NCI-H226 (cell line): ENCODE measurements around the gene NAA60.
A peak's percentile ranks its signal among the peaks of the same experiment; 100 is the strongest.
"Not testable (repeated sequence)": the region's sequence is repeated elsewhere in the genome, so short reads cannot be mapped to it uniquely, and the experiment has no call there.

Experiments
- DNase-seq: peaks from one replicate; pipeline ENCODE4 v3.0.0-alpha.2; 2015

Gene NAA60

DNA sequence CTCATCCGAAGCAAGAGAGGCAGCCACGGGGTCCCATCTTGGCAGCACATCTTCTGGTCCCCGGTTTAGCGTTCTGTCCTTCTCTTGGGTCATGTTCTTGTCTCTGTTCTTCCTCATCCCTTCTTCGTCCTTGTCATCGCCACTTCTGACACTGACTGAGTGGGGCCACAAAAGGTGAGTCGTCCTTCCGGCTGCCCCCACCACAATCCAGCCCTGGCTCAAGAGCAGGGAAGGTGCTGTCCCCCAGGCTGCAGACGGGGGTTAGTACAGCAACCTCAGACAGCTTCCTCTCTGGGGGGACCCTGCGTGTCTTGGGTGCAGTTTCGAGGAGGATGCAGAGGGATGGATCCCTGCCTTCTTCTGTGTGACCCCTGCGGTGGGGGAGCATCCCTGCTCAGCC, 21.8 kb downstream of the NAA60 start:
- no peak for DNase-seq

DNA sequence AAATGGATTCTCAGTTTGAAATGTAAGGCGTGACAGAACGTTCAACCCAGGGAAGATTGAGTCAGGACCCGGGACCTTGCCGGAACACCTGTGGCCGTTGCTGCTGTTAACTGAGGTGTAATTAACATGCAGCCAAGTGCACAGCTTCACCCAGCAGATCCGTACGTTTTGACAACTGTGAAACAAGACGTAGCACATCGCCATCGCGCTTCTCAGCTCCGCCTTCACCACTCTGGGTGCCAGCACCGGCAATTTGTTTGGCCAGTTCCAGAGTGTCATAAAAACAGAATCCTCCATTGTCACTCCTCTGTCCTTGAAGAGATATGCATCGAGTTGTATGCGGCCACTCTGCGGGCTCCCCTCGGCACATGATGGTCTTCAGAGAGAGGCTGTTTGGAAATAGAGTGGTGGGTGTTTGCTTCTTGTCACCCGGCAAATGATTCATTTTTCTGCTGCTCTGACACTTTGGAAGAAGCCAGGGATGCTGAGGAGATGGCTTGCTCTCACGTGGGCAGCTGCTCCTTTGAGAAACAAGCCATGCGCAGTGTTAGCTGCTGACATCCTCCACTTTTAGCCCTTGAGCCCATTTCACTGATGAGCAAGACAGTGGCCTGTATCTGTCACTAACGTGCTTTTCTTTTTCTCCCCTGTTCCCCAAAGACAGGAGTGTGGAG, 22.6 kb downstream of the NAA60 start:
- DNase-seq = no peak

GRCh38 chr16:3467182-3467581, 23.7 kb downstream of the NAA60 start:
- no peak for DNase-seq

DNA sequence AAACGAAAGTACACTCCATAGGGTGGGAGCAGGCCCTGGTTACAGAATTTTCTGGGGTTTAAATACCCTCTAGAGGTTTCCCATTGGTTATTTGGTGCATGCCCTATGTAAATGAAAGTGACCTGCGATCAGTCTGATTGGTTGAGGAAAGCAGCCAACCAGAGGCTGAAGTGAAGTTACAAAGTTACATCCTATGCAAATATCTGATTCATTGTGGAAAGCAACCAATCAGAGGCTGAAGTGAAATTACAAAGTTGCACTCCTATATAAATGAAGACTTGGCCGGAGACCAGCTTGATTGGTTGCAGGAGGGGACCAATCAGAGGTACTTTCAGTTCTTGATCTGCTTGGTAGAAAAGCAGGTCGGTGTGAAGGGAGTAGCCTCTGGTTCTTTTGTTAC, 24.4 kb downstream of the NAA60 start:
- peak; percentile 94 for DNase-seq

DNA sequence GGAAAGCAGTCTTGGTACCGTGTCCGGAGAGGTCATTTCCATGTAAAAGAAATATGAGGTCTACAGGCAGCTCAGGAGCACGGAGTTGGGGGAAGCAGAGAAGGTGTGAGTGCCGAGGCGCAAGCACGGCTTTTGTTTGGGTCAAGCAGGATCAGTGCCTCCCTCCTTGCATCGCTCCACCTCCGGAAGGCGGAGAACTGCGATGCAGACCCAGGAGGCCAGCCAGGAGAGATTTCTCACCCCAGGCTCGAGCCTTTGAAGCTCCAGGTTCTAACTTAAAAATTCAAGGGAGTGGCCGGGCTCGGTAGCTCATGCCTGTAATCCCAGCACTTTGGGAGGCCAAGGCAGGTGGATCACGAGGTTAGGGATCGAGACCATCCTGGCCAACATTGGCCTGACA, 25.0 kb downstream of the NAA60 start:
- no peak for DNase-seq

DNA sequence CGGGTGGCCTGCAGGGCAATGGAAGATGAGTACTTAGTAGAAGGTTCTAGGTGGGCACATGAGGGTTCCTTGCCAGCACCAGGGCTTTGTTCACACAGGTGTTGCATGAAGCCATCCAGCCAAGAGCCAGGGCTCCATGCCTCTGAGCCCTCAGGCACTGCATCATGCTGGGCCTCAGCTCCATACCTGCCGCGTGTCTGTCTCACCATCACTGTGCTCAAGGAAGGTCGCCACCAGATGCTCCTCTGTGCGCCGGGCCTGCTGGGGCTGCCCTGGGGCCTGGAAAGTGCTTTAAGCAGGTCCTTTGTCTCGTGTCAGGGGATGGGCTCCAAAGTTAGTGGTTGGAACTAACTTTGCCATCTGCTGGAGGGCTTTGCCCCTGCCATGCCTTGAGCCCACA, 26.3 kb downstream of the NAA60 start:
- no peak for DNase-seq

GRCh38 chr16:3470723-3471122, 27.2 kb downstream of the NAA60 start:
- DNase-seq = no peak

DNA sequence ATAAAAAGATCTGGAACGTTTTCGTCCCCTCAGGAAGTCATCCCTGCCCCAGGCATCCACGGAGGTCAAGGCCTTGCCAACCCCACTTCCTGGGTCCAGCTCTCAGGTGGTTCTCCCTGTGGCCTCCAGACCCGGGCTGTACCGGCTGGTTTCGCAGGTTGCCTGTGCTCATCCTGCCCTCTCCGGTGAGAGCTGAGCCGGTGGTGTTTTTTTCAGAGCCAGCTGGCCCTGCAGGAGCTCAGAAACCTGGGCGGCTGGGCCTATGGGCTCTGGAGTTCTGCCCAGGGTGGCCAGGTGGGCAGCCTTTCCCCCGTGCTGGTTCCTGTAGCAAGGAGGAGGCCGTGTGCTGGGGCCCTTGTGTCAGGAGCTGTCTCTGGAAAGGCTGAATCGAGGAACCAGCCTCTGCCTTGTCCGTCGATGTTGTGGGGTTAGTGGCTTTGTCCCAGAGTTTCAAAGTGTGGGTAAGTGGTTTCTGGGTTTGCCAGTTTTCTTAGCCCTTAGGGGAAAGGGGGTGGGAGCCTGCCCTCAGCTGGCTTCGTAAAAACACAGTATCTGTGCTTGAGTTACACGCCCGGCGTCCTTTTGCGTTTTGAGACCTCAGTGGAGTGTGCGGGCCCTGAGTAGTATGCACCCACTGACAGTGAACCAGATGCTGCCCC, 28.2 kb downstream of the NAA60 start:
- DNase-seq = no peak

- DNase-seq = no peak
Observed at GRCh38 chr16:3472878-3473595, 29.6 kb downstream of the NAA60 start.

GRCh38 chr16:3473596-3473943, 30.1 kb downstream of the NAA60 start:
- DNase-seq = not testable (repeated sequence)

DNA sequence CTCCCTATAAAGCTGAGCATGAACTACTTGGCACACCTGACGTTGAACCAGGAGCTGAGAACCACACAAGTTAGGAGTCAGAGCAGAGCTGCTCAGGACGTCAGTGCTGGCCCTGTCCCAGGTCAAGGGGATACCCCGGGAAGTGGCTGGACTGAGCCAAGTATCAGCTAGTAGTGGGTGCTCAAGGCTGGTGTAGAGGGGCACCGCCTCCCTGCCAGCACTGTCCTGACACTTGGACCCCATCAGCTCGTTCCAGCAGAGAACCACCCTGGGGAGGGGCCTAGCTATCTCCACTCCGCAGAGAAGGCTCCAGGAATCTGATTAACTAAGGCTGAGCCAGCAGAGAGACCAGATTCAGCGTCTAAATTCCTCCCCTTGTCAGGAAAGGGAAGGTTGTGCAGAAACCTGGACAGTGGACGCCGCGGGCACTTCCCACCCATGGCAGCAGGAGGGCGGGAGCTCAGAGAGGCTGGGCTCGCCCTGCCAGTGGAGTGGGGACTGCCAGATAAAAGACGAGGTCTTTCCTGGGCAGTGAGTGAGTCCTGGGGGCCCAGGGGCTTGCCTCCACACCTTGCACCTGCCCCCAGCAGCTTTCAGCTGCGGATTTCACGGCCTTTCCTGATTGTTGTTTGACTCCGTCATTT, 30.8 kb downstream of the NAA60 start:
- no peak for DNase-seq

DNA sequence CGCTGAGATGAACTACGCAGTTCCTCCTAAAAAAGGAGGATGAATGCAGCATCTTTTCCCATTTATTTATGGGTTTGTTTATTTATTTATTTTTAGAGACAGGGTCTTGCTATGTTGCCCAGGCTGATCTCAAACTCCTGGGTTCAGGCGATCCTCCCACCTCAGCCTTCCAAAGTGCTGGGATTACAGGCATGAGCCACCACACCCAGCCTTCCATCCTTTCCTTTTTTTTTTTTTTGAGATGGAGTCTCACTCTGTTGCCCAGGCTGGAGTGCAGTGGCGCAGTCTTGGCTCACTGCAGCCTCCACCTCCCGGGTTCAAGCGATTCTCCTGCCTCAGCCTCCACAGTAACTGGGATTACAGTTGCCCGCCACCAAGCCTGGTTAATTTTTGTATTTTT, 31.4 kb downstream of the NAA60 start:
- not testable (repeated sequence) for DNase-seq

DNA sequence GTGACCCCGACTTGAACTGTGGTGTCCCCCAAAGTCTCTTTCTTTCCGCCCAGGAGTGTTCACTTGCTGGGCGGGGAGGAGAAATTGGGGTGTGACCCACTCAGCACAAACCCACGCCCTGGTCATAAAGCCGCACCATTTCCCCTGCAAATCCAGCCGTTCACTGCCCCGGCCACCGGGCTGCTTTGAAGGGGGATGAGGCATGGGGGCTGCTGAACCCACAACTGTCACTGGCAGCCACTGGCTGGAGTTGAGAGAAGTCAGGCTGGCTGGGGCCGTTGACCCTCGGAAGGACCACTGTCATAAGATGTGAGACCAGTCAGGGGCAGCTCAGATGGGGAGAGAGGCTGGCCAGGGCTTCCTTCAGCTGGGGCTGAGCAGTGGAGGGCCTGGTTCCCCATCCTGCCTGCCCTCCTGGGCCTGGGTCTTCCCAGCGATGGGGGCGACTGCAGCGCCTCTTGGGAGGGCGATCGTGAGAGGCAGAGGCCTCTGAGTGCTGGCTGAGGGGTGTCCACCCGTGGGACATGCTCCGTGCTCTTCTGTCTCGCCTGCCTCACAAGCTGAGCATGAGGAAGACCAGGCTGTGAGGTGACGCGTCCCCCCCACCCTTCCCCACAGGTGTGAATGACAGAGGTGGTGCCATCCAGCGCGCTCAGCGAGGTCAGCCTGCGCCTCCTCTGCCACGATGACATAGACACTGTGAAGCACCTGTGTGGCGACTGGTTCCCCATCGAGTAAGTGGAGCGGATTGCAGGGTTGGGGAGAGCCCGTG, 32.3 kb downstream of the NAA60 start:
- no peak for DNase-seq

DNA sequence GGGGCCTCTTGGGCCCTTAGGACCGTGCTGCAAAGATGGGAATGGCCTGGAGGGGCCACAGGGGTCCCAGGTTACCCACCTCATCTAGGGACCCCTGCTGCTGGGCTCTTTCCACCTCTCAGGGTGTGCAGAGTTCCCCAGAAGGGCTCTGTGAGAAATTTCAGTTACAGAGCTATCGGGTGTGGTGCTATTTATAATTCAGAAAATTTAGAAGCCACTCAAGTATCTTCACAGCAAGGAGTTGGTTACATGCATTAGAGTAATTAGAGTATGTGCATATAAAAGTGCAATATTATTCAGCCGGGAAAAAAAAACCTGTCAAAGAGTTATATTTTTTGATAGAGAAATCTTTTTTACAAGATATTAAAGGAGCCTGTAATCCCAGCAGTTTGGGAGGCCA, 32.9 kb downstream of the NAA60 start:
- no peak for DNase-seq

DNA sequence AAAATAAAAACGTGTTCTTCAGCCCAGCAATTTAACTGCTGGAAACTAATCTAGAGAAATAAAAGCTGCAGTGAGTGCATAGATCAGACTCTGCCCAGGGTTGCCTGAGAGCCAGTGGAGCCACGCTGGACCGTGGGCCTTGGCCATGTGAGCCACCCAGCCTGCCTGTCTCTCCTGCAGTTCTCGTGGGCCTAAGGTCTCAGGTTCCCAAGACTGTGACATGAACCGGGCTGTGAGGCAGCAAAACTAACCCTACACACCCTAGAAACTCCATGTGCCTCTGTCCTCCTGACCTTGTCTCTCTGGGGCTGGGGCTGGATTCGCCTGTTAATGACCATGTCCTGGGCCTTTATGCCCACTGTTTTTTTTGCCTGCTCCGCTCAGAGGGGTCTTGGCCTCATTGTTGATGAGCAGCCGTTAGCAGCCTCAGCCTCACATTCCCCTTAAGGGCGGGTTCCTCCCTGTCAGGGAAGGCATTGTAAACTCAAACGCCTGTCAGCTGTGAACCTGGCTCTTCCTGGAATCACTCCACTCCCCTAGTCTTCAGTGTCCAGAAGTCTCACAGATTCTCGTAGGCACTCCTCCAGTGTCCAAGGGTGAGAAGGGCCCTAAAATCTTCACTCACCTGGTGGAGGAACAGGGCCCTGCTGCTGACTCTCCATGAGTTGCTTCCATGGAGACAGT, 34.9 kb downstream of the NAA60 start:
- no peak for DNase-seq

DNA sequence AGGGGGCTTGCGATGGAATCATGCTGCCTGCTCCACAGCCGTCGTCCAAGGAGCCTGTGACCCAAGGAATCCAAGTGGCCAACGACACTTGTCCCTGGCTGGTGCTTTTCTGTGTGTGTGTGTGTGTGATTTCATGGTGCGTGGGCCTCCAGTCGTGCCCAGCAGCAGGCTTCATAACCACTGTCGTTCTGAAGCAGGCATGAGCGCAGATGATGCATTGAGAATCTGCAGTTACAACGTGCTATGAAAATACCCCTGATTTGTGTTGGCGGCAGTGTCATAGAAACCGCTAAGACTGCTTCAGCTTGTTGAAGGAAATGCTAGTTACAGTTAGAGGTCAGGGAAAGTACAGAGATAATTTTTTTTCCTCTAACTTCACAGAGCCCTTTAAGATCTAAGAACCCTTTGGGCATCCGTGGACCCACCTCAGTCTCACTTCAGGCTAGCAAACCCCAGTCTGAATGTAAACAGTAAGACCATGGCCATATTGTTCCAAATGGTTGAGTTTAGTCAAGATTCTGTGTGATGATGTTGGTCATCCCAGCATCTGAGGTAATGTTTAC, 36.3 kb downstream of the NAA60 start:
- no peak for DNase-seq

DNA sequence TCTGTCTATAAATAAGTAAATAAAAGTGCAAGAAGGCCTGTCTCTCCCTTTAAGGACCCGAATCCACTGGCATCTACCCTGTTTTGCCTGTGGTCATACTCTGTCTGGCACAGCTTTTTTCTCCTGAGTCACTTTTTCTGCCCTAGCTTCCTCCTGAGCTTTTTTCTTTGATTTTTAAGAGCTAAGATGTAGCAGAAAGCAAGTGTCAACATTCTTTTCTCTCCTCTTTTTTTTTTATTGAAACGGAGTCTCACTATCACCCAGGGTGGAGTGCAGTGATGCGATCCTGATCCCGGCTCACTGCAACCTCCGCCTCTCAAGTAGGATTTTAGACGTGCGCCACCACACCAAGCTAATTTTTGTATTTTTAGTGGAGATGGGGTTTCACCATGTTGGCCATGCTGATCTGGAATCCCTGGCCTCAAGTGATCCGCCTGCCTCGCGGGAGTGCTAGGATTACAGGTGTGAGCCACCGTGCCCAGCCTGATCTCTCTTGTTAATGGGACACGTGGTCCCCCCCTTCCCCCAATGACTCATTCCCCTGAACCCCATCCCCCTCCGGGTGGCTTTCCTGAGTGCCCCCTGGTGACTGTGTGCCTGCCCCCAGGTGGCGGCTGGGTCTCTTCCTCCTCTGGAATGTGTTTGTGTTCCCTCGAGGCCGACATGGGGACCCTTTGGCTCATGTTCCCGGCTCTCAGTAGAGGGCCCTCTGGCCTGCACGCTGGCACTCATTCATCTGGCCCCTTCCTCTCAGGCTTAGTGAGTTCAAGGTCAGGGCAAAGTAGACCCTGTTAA, 37.6 kb downstream of the NAA60 start:
- DNase-seq = no peak

DNA sequence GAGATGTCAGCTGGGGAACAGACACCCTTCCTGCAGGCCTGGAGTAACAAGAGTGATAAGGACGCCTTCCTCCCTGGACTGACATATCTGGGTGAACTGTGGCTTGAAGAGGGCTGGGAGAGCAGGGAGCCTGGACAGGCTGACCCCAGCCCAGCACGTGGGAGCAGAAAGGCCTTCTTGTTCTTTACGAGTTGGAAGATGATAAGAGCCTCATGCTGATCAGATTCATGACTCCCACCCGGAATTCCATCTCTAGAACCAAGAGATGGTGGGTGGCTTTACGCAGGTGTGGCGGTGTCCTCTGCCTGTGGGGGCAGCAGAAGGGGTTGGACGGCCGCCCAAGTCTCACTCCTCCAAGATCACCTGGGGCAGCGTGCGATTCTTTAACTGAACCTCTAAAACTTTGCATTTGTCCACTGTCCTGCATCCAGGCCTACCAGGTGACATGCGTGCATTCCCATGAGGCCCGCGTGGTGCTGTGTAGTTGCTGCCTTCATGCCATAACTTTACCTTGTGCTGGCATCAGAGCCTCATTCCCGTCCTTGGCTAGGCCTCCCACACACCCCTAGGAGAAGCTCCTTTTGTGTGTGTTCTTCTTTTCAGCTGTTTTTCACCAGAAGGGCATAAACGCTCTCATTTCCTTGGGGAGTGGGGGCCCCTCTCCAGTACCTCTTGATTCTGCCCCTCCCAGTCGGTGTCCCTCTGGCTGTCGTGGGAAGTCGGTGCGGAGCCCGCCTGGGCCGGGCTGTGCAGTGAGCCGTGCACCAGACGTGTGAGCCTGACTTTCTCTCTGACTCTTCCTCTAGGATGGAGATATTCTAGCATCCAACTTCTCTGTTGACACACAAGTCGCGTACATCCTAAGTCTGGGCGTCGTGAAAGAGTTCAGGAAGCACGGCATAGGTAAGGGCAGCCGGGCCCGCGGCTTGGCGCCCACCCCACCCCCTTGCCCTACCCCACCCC, 38.5 kb downstream of the NAA60 start:
- DNase-seq = no peak

DNA sequence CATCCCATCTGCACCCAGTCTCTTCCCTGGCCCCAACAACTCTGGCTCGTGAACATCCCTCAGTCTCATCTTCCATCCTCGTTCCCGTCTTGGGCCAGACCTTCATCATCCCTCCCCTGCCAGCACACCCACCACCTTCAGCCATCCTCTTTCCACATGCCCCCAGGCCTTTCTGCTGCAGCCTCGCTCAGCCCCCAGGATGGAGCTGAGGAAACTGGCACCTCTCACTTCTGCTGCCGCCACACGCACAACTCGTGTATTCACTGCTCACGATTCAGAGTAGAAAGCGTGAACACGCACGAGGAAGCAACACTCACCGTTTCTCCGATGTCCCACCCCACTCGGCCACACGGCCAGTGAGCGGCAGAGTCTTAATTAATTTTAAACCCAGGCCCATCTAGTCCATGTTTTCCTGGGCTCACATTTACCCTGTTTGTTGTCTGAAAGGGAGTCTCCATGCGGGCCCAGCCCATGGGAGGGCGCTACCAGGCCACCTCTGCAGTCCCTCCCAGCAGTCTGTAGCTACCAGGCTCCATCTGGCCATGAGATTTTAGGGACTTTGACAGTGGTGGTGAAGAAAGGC, 39.3 kb downstream of the NAA60 start:
- DNase-seq = no peak
